ENCODE measurements around the gene TRIM7. TPM values are rescaled to one million over a fixed set of nuclear protein-coding genes. Genes with fewer than 3 reads are reported as not detected.

Gene TRIM7
- total and polyA plus RNA-seq, 9 of the 15 experiments (the other 6 are each of a cell fraction or from before 2014, with no cell fraction given) = 2.6 to 14.9 (median 8.9) TPM

- TF ChIP-seq NR0B1 (IDR thresholded peaks at IDR 0.05; ENCODE audit: partially characterized antibody) (no peak), MYNN (IDR thresholded peaks at IDR 0.05) (0 out of 2 replicates have a peak, but pooled peaks have one; percentile 15), MYNN (CRISPR knock-in tag; IDR thresholded peaks at IDR 0.05) (no peak), ZNF174 (CRISPR knock-in tag; IDR thresholded peaks at IDR 0.05) (no peak), SOX6 (IDR thresholded peaks at IDR 0.05) (peak; percentile 73; the same call in 1 of the 2 replicates), SMC3 (conservative IDR thresholded peaks at IDR 0.05; ENCODE audit: insufficient read depth, low read depth, low read length) (no peak), ZNF707 (CRISPR knock-in tag; conservative IDR thresholded peaks at IDR 0.05) (no peak), TGIF2 (CRISPR knock-in tag; IDR thresholded peaks at IDR 0.05) (no peak), YY1 (IDR thresholded peaks at IDR 0.05; ENCODE audit: borderline replicate concordance in 1 of 3, control insufficient read depth in 1 of 3, extremely low read depth in 1 of 3, insufficient read depth in 3 of 3, insufficient read length in 1 of 3, insufficient replicate concordance in 2 of 3, low read depth in 1 of 3, low read length in 2 of 3) (no peak), ZNF146 (CRISPR knock-in tag; IDR thresholded peaks at IDR 0.05; ENCODE audit: unreplicated experiment) (no peak), FOXP1 (CRISPR knock-in tag; IDR thresholded peaks at IDR 0.05) (no peak), DPF2 (IDR thresholded peaks at IDR 0.05) (0 out of 2 replicates have a peak, but pooled peaks have one; percentile 42), ELF4 (CRISPR knock-in tag; IDR thresholded peaks at IDR 0.05) (no peak), TRIM24 (IDR thresholded peaks at IDR 0.05) (peak in 1 of 2 experiments; percentile 49; a peak in 1 of 4 replicates), PYGO2 (tag; IDR thresholded peaks at IDR 0.05) (no peak), NELFE (IDR thresholded peaks at IDR 0.05; ENCODE audit: insufficient read depth, insufficient read length) (no peak), SNRNP70 (optimal IDR thresholded peaks at IDR 0.05; ENCODE audit: low read depth, low read length) (no peak), ZNF518B (CRISPR knock-in tag; IDR thresholded peaks at IDR 0.05) (no peak), MEF2A (IDR thresholded peaks at IDR 0.05; ENCODE audit: control insufficient read depth, low read depth, low read length) (0 out of 2 replicates have a peak, but pooled peaks have one; percentile 4), KDM5B (IDR thresholded peaks at IDR 0.05; ENCODE audit: insufficient replicate concordance, low read depth, low read length) (no peak), ZNF551 (CRISPR knock-in tag; IDR thresholded peaks at IDR 0.05) (no peak)
Measured at GRCh38 chr5:181173420-181174342, 31.3 kb downstream of the TRIM7 start (continued).
